Measurements from ENCODE around the gene PIK3C3.

PIK3C3 gene

GRCh38 chr18:42100911-42101310 lies 145.9 kb downstream of the PIK3C3 start:
- no peaks in the 10 kb centered on the region for H3F3A ChIP-seq (ENCODE audit: control insufficient read depth, insufficient read depth)
- H3K4me3 ChIP-seq (ENCODE audit: low read length) = no peak overlapping the region
- no peaks in the 10 kb centered on the region for H4K20me1 ChIP-seq (ENCODE audit: control insufficient read depth, insufficient read depth, low read depth, low read length)
- H3K36me3 ChIP-seq (ENCODE audit: control insufficient read depth, low read length) = no peaks in the 10 kb centered on the region
- no peak overlapping the region for H3K4me2 ChIP-seq (ENCODE audit: low read length)
- no peaks in the 10 kb centered on the region for H3K27me3 ChIP-seq (ENCODE audit: control insufficient read depth, low read length)
- no peaks in the 10 kb centered on the region for H3K9me3 ChIP-seq (ENCODE audit: control insufficient read depth, insufficient read depth, low read length)
- TF ChIP-seq, protein P1, sequence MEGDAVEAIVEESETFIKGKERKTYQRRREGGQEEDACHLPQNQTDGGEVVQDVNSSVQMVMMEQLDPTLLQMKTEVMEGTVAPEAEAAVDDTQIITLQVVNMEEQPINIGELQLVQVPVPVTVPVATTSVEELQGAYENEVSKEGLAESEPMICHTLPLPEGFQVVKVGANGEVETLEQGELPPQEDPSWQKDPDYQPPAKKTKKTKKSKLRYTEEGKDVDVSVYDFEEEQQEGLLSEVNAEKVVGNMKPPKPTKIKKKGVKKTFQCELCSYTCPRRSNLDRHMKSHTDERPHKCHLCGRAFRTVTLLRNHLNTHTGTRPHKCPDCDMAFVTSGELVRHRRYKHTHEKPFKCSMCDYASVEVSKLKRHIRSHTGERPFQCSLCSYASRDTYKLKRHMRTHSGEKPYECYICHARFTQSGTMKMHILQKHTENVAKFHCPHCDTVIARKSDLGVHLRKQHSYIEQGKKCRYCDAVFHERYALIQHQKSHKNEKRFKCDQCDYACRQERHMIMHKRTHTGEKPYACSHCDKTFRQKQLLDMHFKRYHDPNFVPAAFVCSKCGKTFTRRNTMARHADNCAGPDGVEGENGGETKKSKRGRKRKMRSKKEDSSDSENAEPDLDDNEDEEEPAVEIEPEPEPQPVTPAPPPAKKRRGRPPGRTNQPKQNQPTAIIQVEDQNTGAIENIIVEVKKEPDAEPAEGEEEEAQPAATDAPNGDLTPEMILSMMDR (IDR thresholded peaks at IDR 0.05; ENCODE audit: low read depth, low read length, poor library complexity, severe bottlenecking) = no peak
- no peak for TF ChIP-seq EZH2phosphoT487 (IDR thresholded peaks at IDR 0.05; ENCODE audit: borderline replicate concordance, low read length)
- no peaks in the 10 kb centered on the region for H3K79me2 ChIP-seq (ENCODE audit: control insufficient read depth, low read length)
- no peaks in the 10 kb centered on the region for H3K9me2 ChIP-seq (replicated peaks; ENCODE audit: control insufficient read depth, low read length)
- H3K27ac ChIP-seq (ENCODE audit: low read depth, low read length) = no peak overlapping the region
- H3K4me1 ChIP-seq (ENCODE audit: control insufficient read depth, low read length) = no peaks in the 10 kb centered on the region

- Histone ChIP-seq H3K4me1 (ENCODE audit: control insufficient read depth, low read length) (no peaks in the 10 kb centered on the region), H3K9me2 (replicated peaks; ENCODE audit: control insufficient read depth, low read length) (no peaks in the 10 kb centered on the region), H3K4me3 (ENCODE audit: low read length) (no peak overlapping the region), H3K27ac (ENCODE audit: low read depth, low read length) (no peak overlapping the region), H3F3A (ENCODE audit: control insufficient read depth, insufficient read depth) (no peaks in the 10 kb centered on the region), H3K27me3 (ENCODE audit: control insufficient read depth, low read length) (no peaks in the 10 kb centered on the region), H3K36me3 (ENCODE audit: control insufficient read depth, low read length) (no peaks in the 10 kb centered on the region), H3K4me2 (ENCODE audit: low read length) (no peak overlapping the region), H3K79me2 (ENCODE audit: control insufficient read depth, low read length) (no peaks in the 10 kb centered on the region), H3K9me3 (ENCODE audit: control insufficient read depth, insufficient read depth, low read length) (no peaks in the 10 kb centered on the region), H4K20me1 (ENCODE audit: control insufficient read depth, insufficient read depth, low read depth, low read length) (no peaks in the 10 kb centered on the region)
- no peak for TF ChIP-seq EZH2phosphoT487 (IDR thresholded peaks at IDR 0.05; ENCODE audit: borderline replicate concordance, low read length)
- TF ChIP-seq, protein P1 (IDR thresholded peaks at IDR 0.05; ENCODE audit: low read depth, low read length, poor library complexity, severe bottlenecking) = no peak
Measured at GRCh38 chr18:42105394-42105793, 150.4 kb downstream of the PIK3C3 start.

- no peaks in the 10 kb centered on the region for H3F3A ChIP-seq (ENCODE audit: control insufficient read depth, insufficient read depth)
- TF ChIP-seq, protein P1 (IDR thresholded peaks at IDR 0.05; ENCODE audit: low read depth, low read length, poor library complexity, severe bottlenecking) = no peak
- TF ChIP-seq EZH2phosphoT487 (IDR thresholded peaks at IDR 0.05; ENCODE audit: borderline replicate concordance, low read length) = no peak
- H3K4me3 ChIP-seq (ENCODE audit: low read length) = no peak overlapping the region
- no peaks in the 10 kb centered on the region for H3K9me3 ChIP-seq (ENCODE audit: control insufficient read depth, insufficient read depth, low read length)
- H3K36me3 ChIP-seq (ENCODE audit: control insufficient read depth, low read length) = no peaks in the 10 kb centered on the region
- H3K4me2 ChIP-seq (ENCODE audit: low read length) = no peak overlapping the region
- H3K4me1 ChIP-seq (ENCODE audit: control insufficient read depth, low read length) = no peaks in the 10 kb centered on the region
- H3K27ac ChIP-seq (ENCODE audit: low read depth, low read length) = no peak overlapping the region
- H3K27me3 ChIP-seq (ENCODE audit: control insufficient read depth, low read length) = no peaks in the 10 kb centered on the region
- H3K9me2 ChIP-seq (replicated peaks; ENCODE audit: control insufficient read depth, low read length) = no peaks in the 10 kb centered on the region
- no peaks in the 10 kb centered on the region for H3K79me2 ChIP-seq (ENCODE audit: control insufficient read depth, low read length)
- H4K20me1 ChIP-seq (ENCODE audit: control insufficient read depth, insufficient read depth, low read depth, low read length) = no peaks in the 10 kb centered on the region
Measured at GRCh38 chr18:42106784-42107183, 151.8 kb downstream of the PIK3C3 start.

DNA sequence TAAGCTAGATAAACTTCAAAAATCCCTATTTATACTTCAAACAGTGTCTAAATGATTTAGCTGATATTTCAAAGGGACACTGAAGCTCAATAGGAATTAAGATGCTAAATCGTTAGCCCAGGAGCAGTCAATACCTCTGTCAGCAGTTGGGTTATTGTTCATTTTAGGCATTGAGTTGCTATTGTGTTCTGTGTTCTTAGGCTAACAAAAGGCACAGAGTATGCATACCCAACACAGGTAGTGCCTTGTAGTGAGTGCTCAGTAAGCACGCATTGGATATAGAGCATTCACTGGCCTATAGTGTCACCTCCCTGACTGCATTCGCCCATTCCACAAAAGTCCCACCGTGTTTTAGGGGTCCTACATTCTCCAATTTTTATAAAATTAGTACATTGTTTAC lies 152.3 kb downstream of the PIK3C3 start:
- no peaks in the 10 kb centered on the region for H3F3A ChIP-seq (ENCODE audit: control insufficient read depth, insufficient read depth)
- no peaks in the 10 kb centered on the region for H3K9me3 ChIP-seq (ENCODE audit: control insufficient read depth, insufficient read depth, low read length)
- no peak overlapping the region for H3K4me2 ChIP-seq (ENCODE audit: low read length)
- H3K9me2 ChIP-seq (replicated peaks; ENCODE audit: control insufficient read depth, low read length) = no peaks in the 10 kb centered on the region
- H3K4me3 ChIP-seq (ENCODE audit: low read length) = no peak overlapping the region
- H3K27ac ChIP-seq (ENCODE audit: low read depth, low read length) = no peak overlapping the region
- no peaks in the 10 kb centered on the region for H3K79me2 ChIP-seq (ENCODE audit: control insufficient read depth, low read length)
- H3K36me3 ChIP-seq (ENCODE audit: control insufficient read depth, low read length) = no peaks in the 10 kb centered on the region
- H3K27me3 ChIP-seq (ENCODE audit: control insufficient read depth, low read length) = no peaks in the 10 kb centered on the region
- no peaks in the 10 kb centered on the region for H4K20me1 ChIP-seq (ENCODE audit: control insufficient read depth, insufficient read depth, low read depth, low read length)
- no peaks in the 10 kb centered on the region for H3K4me1 ChIP-seq (ENCODE audit: control insufficient read depth, low read length)
- TF ChIP-seq, protein P1 (IDR thresholded peaks at IDR 0.05; ENCODE audit: low read depth, low read length, poor library complexity, severe bottlenecking) = no peak
- no peak for TF ChIP-seq EZH2phosphoT487 (IDR thresholded peaks at IDR 0.05; ENCODE audit: borderline replicate concordance, low read length)
